ENCODE measurements around the gene B4GALNT1.
A peak's percentile ranks its signal among the peaks of the same experiment; 100 is the strongest.
"Not testable (repeated sequence)": the region's sequence is repeated elsewhere in the genome, so short reads cannot be mapped to it uniquely, and the experiment has no call there.

The B4GALNT1 gene

GRCh38 chr12:57636731-57637130, 3.7 kb upstream of the B4GALNT1 start:
- DNase-seq = not testable (repeated sequence)

- DNase-seq = no peak
Measured at GRCh38 chr12:57632073-57632957, 686 bp downstream of the B4GALNT1 start.

GRCh38 chr12:57631566-57632072, 1.4 kb downstream of the B4GALNT1 start:
- DNase-seq = no peak

GRCh38 chr12:57630891-57631433, 2.0 kb downstream of the B4GALNT1 start:
- DNase-seq = no peak

GRCh38 chr12:57629897-57630471, 3.0 kb downstream of the B4GALNT1 start:
- no peak for DNase-seq

GRCh38 chr12:57628280-57629191, 4.5 kb downstream of the B4GALNT1 start:
- DNase-seq = no peak

- DNase-seq = no peak
Measured at GRCh38 chr12:57627501-57628279, 5.3 kb downstream of the B4GALNT1 start.

GRCh38 chr12:57626921-57627445, 6.0 kb downstream of the B4GALNT1 start:
- DNase-seq = no peak

- DNase-seq = no peak
Measured at GRCh38 chr12:57626111-57626920, 6.7 kb downstream of the B4GALNT1 start.

GRCh38 chr12:57625261-57626032, 7.6 kb downstream of the B4GALNT1 start:
- no peak for DNase-seq

GRCh38 chr12:57624441-57625220, 8.4 kb downstream of the B4GALNT1 start:
- no peak for DNase-seq

- DNase-seq = no peak
Measured at GRCh38 chr12:57623811-57624390, 9.1 kb downstream of the B4GALNT1 start.

- no peak for DNase-seq
Measured at GRCh38 chr12:57623385-57623784, 9.6 kb downstream of the B4GALNT1 start.

GRCh38 chr12:57622293-57623245, 10.4 kb downstream of the B4GALNT1 start:
- DNase-seq = no peak

- DNase-seq = peak; percentile 33
Measured at GRCh38 chr12:57621497-57622292, 11.3 kb downstream of the B4GALNT1 start.

GRCh38 chr12:57620936-57621496, 12.0 kb downstream of the B4GALNT1 start:
- no peak for DNase-seq
